Measurements from ENCODE around the gene PRLR.

Gene PRLR

GRCh38 chr5:35233121-35233520 lies 2.8 kb upstream of the PRLR start:
- no peak for DNase-seq (ENCODE audit: low read depth)
- TF ChIP-seq CTCF (IDR thresholded peaks at IDR 0.05; ENCODE audit: low read depth, low read length) (no peak), POLR2A (IDR thresholded peaks at IDR 0.05; ENCODE audit: extremely low read depth, insufficient read length) (no peak), MYC (IDR thresholded peaks at IDR 0.05; ENCODE audit: low read depth, low read length) (no peak)
- TF ChIP-seq, protein P1, sequence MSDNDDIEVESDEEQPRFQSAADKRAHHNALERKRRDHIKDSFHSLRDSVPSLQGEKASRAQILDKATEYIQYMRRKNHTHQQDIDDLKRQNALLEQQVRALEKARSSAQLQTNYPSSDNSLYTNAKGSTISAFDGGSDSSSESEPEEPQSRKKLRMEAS (IDR thresholded peaks at IDR 0.05; ENCODE audit: low read depth, low read length): no peak
- H3K4me3 ChIP-seq (ENCODE audit: low read depth, low read length): no peak overlapping the region

GRCh38 chr5:35232124-35232523 lies 1.8 kb upstream of the PRLR start:
- TF ChIP-seq, protein P1 (IDR thresholded peaks at IDR 0.05; ENCODE audit: low read depth, low read length): no peak
- no peak for TF ChIP-seq CTCF (IDR thresholded peaks at IDR 0.05; ENCODE audit: low read depth, low read length)
- no peak for TF ChIP-seq POLR2A (IDR thresholded peaks at IDR 0.05; ENCODE audit: extremely low read depth, insufficient read length)
- no peak for TF ChIP-seq MYC (IDR thresholded peaks at IDR 0.05; ENCODE audit: low read depth, low read length)
- no peak for DNase-seq (ENCODE audit: low read depth)
- H3K4me3 ChIP-seq (ENCODE audit: low read depth, low read length): no peak overlapping the region

DNA sequence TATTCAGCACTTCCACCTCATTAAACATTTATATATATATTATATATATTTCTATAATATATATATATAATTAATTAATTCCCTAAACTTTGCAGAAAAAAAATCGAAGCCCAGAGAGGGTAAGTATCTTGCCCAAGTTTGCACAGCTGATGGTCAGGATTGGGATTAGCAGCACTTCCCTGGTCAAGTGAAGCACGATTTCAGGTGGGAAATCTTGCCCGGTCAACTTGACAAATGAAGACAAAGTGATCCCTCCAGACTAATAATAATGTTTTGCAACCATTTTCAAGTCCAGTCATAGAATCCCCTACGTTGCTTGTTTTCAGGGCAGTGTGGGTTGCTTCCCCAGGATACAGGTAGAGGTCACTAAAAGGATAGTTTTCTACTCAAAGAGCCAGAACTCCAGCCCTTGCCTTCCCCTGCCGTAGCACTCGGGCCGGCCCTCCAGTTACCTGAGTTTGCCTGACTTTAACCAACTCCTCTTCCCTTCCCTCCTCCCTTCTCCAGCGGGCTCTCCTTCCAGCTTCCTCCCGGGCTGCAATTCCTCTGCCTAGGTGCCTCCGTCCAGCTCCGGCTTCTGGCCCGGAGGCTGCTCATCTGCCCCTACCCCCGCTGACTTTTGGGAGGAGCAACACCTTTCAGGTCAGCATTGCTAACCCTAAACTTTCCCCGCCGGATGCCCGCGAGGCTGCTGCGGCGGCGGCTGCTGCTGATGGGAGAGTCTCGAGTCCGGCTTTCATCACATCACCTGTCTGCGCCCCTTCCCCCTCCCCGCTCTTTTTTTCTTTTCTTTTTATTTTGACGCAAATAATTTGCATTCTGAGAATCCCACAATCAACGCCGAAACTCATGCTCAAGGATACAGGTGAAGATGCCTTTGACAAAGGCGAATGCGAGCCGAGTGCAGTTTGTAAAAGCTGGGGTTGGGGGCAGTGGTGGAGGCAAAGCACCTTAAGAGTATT lies 930 bp downstream of the PRLR start:
- peak; percentile 10 for DNase-seq (ENCODE audit: low read depth)
- TF ChIP-seq CTCF (IDR thresholded peaks at IDR 0.05; ENCODE audit: low read depth, low read length): peak; percentile 4
- TF ChIP-seq, protein P1 (IDR thresholded peaks at IDR 0.05; ENCODE audit: low read depth, low read length): no peak
- no peak overlapping the region for H3K4me3 ChIP-seq (ENCODE audit: low read depth, low read length)

- no peak for DNase-seq (ENCODE audit: low read depth)
- no peak overlapping the region for H3K4me3 ChIP-seq (ENCODE audit: low read depth, low read length)
- TF ChIP-seq MYC (IDR thresholded peaks at IDR 0.05; ENCODE audit: low read depth, low read length) (no peak), POLR2A (IDR thresholded peaks at IDR 0.05; ENCODE audit: extremely low read depth, insufficient read length) (no peak), CTCF (IDR thresholded peaks at IDR 0.05; ENCODE audit: low read depth, low read length) (no peak)
- TF ChIP-seq, protein P1 (IDR thresholded peaks at IDR 0.05; ENCODE audit: low read depth, low read length): no peak
Observed at GRCh38 chr5:35228310-35228709, 2.0 kb downstream of the PRLR start.

DNA sequence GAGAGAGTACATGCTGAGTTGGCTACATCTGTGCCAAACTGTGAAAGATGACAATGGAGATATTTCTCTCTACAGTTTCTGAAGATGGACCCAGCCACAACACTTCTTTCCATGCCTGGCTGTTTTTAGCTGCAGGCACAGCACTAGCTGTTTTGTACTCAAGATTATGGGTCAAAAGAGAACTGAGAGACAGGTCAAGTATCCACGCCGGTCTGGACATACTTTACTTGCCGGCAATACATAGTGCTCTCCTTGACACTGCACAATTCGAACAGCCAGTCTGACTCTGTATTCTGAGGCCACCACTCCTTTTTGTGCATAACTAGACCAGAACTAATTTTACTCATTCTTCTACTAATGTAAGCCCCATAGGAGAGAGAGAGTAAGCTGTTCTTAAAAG lies 2.6 kb downstream of the PRLR start:
- H3K4me3 ChIP-seq (ENCODE audit: low read depth, low read length): no peak overlapping the region
- no peak for DNase-seq (ENCODE audit: low read depth)
- no peak for TF ChIP-seq CTCF (IDR thresholded peaks at IDR 0.05; ENCODE audit: low read depth, low read length)
- TF ChIP-seq, protein P1 (IDR thresholded peaks at IDR 0.05; ENCODE audit: low read depth, low read length): no peak
- TF ChIP-seq MYC (IDR thresholded peaks at IDR 0.05; ENCODE audit: low read depth, low read length): no peak

Data from NB4 (cell line).